Putamen (tissue), 1 donor: Measurements from ENCODE around the gene NRCAM.
"Not testable (repeated sequence)": the region's sequence is repeated elsewhere in the genome, so short reads cannot be mapped to it uniquely, and the experiment has no call there.

Experiments used
- DNase-seq: peaks from one replicate; pipeline ENCODE4 v3.0.0-alpha.2; 2016; ENCODE audit warnings: low spot score

NRCAM gene

GRCh38 chr7:108278776-108279175 lies 177.5 kb downstream of the NRCAM start:
- DNase-seq: no peak

- no peak for DNase-seq
Observed at GRCh38 chr7:108278281-108278680, 178.0 kb downstream of the NRCAM start.

GRCh38 chr7:108274447-108274846 lies 181.8 kb downstream of the NRCAM start:
- not testable (repeated sequence) for DNase-seq

- DNase-seq: not testable (repeated sequence)
Observed at GRCh38 chr7:108272891-108273290, 183.3 kb downstream of the NRCAM start.

DNA sequence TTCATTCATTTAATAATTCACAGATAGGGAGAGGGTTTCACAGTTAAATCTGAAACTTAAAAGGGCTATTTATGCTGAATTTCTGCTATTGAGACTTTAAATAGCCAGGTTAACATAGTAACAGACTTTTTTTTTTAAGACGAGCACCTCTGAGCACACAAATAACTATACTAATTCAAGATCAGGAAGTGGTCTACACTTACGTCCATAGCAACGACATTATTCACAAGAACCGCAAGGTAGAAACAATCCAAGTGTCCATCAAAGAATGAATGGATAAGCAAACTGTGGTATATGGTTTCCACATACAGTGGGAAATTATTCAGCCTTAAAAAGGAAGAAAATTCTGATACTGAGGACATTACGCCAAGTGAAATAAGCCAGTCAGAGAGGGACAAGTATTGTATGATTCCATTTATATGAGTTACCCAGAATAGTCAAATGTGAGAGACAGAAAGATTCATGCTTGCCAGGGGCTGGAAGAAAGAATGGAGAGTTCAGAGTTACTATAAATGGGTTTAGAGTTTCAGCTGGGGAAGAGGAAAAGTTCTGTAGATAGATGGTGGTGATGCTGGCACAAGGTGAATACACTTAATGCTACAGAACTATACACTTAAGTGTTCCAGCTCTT lies 185.7 kb downstream of the NRCAM start:
- DNase-seq: no peak

DNA sequence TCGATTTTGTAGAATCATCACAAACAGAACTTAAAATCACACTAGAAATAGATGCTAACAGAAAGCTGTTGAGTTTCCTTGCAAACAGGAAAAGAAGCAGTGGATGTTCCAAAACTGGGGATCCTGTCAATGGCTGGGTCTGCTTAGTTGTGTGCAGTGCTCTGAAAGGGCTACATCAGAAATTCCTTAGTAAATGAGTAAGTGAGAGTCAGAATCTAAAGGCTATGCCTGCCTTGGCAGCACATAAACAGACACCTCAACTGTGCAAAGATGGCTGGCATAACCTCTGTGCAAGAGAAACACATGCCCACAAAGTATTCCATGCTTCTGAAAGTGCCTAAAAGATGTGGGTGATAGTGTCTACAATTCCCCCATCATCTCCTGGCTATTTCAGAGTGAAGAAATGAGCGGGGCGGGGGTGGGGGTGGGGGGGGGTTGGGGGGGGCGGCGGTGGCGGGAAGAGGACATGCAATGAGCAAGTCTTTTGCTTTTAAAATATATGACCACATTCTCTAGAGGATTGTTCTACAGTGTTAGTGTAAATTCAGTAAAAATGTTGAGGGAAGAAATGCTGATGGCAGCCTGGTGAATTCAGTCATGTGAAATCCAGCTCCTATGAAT lies 187.9 kb downstream of the NRCAM start:
- no peak for DNase-seq

- DNase-seq: no peak
Observed at GRCh38 chr7:108267615-108268014, 188.6 kb downstream of the NRCAM start.

DNA sequence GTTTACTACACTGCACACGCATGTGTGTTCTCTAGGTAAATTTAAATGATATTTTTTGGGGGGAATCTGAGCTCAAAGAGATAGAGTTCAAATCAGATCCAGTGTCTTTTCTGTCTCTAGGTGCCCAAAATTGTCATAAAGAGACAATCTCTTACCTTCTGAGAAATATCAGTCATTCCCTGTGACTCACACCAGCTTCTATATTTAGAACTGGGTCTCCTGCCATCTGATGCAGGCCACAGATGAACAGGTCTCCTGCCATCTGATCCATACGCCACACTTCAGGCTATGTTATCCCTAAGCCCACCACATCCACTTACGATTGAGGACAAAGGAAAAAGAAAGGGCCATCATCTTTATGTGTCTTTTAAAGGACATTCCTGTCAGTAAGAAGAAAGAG lies 189.7 kb downstream of the NRCAM start:
- DNase-seq: no peak

GRCh38 chr7:108266035-108266434 lies 190.2 kb downstream of the NRCAM start:
- DNase-seq: no peak

GRCh38 chr7:108265007-108265406 lies 191.2 kb downstream of the NRCAM start:
- DNase-seq: no peak

DNA sequence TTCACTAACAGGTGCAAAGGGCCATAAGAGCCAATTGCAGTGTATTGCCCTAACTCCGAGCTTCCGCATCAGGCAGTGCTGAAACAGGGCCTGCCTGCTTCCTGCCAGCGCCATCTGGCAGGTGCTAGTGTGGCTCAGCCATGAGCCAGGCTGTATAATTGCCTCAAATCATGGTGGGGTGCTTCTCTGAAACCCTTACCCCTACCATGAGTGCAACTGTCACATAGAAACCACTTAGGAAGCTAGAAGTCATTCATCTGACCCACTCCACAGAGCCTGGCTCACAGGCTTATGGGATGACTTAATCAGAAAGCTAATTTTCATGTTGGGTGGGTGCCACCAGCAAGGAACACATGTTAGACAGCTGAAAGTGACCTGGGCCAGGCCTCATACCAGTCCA lies 192.8 kb downstream of the NRCAM start:
- no peak for DNase-seq

DNA sequence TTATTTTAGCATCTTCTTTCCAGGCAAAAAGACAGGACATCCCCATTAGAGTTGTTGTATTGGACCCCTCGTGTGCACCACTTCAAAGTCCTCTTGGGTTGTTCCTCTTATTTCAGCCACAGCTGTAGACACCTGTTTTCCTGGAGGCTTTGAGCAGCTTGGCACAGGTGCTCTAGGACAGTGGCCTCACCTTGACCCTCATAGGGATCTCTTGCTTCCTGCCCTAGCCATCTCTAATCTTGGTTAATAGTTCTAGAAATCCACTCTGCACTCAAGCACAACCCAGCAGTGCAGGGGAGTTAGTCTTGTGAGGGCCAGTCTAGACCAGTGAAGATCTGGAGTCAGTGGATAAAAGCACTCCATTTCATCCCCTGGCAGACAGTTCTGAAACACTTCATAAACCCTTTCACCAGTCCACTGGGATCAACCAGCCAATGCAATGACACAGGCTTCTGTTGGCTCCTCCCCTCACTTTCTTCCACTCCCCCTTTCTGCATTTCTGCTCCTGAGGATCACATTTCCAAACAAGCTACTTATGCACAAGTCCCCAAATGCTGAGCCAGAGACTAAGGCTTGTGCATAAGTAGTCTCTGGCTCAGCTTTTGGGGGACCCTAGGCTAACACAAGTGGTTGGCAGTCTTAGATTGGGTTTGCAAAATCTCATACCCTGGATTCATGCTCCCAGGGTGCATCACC lies 194.5 kb downstream of the NRCAM start:
- DNase-seq: no peak

DNA sequence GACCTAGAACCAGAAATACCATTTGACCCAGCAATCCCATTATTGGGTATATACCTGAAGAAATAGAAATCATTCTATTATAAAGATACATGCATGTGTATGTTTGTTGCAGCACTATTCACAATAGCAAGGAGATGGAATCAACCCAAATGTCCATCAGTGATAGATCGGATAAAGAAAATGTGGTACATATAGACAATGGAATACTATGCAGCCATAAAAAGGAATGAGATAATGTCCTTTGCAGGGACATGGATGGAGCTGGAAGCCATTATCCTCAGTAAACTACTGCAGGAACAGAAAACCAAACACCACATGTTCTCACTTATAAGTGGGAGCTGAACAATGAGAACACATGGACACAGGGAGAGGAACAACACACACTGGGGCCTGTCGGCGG lies 196.8 kb downstream of the NRCAM start:
- DNase-seq: not testable (repeated sequence)

- no peak for DNase-seq
Observed at GRCh38 chr7:108257954-108258353, 198.3 kb downstream of the NRCAM start.

DNA sequence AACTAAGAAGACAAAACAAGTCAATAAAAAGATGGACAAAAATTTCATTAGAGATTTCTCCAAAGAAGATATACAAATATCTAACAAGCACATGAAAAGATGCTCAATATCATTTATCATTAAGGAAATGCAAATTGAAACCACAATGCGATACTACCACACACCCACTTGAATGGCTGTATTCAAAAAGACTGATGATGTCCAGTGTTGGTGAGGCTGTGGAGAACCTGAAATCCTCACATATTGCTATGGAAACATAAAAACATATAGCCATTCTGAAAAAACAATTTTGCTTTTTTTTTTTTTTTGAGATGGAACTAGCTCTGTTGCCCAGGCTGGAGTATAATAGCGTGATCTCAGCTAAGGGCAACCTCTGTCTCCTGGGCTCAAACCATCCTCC lies 202.0 kb downstream of the NRCAM start:
- DNase-seq: no peak

DNA sequence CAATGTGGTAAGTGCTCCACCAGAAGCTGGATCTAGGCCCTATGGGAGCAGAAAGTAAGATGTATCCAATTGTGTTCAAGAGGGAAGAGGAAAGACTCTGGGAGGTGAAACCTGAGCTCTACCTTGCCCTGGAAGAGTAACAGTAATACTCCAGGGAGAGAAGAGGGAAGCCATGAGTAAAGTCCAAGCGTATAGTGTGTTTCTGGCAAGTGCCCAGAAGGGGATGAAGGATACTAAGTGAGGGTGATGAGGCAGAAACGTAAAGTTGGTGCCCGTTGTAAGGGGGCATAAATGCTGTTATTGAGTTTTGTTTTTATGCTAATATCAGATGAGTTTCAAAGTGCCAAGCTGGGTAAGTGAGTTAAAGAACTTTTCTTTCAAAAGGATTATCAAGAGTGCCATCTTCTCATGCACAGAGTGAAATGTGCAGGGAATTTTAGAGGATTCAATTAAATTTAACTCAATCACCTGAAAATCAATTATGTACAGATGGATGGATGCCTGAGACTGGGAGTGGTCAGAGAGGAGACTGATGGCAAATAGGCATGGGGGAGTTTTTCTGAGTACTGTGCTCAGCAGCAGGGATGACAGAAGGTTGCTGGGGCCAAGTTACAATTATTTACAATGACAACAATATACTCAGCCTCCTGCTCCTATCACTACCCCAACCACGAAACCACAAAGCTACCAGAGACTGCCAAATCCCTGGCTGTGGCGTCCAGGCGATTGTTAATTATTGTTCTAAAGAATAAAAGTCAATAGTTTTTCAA lies 202.8 kb downstream of the NRCAM start:
- no peak for DNase-seq

GRCh38 chr7:108252177-108252576 lies 204.1 kb downstream of the NRCAM start:
- peak; percentile 24 for DNase-seq

DNA sequence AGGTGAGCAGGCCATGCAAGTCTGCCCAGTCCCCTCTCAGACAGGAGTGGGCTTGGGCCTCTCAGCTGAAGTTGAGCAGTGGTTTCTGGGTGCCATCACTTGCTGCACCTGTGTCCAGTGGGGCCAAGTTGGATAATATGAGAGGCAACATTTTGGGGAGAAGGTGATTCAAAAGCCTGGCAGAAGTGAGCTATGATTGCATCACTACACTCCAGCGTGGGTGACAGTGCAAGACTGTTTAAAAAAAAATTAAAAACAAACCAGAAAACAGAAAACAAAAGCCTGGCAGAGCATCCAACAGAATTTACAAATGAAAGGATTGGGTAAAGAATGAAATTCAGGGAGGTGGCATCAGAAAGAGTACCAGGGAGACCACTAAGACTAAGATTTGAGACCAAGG lies 204.5 kb downstream of the NRCAM start:
- no peak for DNase-seq

DNA sequence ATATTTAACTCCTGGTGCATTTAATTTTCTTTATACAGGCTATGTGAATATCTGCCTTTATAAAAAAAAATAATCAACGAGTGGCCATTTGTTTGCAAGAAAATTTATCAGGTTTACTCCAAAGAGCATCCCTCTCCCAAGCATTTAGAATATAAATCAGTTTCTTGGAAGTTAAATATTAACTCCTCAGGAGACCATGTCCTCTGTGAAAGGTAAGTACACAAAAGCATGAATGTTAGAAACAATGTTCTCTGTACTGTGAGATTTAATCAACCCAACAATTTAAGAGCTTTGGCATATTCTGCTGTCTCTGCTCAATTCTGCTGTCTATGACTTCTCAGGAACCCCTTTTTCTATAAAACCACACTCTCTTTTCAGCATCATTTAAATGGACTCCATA lies 206.8 kb downstream of the NRCAM start:
- DNase-seq: no peak

DNA sequence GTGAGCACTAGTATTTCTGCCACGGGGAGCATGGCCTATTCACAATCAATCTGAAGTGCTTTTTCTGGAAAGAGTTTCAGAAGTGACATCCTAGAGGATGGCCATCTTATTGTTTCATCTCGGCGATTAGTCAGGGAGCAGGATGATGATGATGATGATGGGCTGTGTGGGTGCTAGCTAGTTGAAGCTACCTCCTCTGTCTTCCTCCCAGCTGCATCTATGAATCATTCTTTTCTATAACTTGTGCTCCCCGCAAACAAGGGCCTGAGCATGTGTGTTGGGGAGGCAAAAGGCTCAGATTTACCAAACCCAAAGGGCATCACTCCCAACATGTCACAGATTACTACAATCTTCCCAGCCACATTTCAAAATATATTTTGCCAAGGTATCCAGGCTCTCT lies 207.4 kb downstream of the NRCAM start:
- no peak for DNase-seq

DNA sequence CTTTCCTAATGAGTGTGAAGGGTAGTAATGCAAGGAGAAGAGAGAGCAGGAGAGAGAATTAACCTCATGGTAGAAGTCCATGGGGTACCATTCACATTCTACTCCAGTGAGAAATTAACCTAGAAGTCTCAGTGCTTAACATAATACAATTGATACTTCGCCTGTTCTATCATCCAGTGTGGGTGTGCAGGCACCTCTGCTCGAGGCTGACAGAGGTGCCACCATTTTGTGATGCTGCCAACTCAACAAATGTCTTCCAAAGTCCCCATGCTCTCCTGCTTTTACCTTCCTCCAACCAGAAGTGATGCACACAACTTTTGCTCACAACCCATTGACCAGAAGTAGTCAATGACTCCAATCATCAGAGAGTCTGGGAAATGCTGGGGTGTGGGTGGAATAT lies 207.8 kb downstream of the NRCAM start:
- no peak for DNase-seq

DNA sequence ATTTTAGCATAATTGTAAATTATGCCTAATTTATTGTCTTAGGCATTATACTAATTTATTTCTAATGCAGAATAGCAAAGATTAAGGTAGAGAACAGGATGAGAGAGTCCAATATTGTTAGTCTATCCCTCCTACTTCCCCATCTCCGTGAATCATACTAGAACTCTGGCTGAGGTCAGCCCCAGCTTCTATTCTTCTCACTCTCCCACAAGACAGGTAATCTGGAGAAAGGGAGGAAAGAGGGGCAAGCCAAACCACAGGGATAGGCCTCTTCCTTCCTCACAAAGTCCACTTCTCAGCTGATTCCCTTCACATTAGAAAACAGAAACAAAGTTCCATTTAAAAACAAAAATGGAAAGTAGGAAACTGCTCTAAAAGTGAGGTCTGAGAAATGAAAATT lies 208.6 kb downstream of the NRCAM start:
- no peak for DNase-seq
